Gastroesophageal sphincter (tissue), 4 donors: Measurements from ENCODE around the gene CALML5. TPM values are rescaled to one million over a fixed set of nuclear protein-coding genes. Genes with fewer than 3 reads are reported as not detected.
A peak's percentile ranks its signal among the peaks of the same experiment; 100 is the strongest.

ENCODE experiments used
- ATAC-seq: fragments of 150-250 bp; one replicate; pipeline ENCODE4 v1.9.1; 2016; ENCODE audit warnings: mild to moderate bottlenecking, moderate library complexity
- H3K27ac ChIP-seq, 4 donors: fragments of 200-600 bp; sonication (generic) in 3 of 4; 1 replicate in 3 of 4; 2 replicates in 1 of 4; pipeline ENCODE4 v1.5.1; 2016 to 2019
- H3K27me3 ChIP-seq: fragments of 200-600 bp; sonication (generic); one replicate; pipeline ENCODE4 v1.5.1; 2019
- H3K36me3 ChIP-seq, 2 donors: fragments of 200-600 bp; sonication (generic); one replicate each; pipeline ENCODE4 v1.5.1; 2019; ENCODE audit warnings: control low read depth in 1 of 2
- H3K4me1 ChIP-seq, 3 donors: fragments of 200-600 bp; sonication (generic); 1 replicate in 2 of 3; 2 replicates in 1 of 3; pipeline ENCODE4 v1.5.1; 2016 to 2019; ENCODE audit warnings: control low read depth in 2 of 3
- H3K4me3 ChIP-seq, 2 donors: fragments of 200-600 bp; sonication (generic); one replicate each; pipeline ENCODE4 v1.5.1; 2019; ENCODE audit warnings: mild to moderate bottlenecking in 1 of 2, moderate library complexity in 1 of 2
- H3K9me3 ChIP-seq, 3 donors: fragments of 200-600 bp; sonication (generic); one replicate each; pipeline ENCODE4 v1.5.1; 2017 to 2019; ENCODE audit warnings: control low read depth in 2 of 3
- CTCF ChIP-seq, 4 experiments: fragments of 200-600 bp in 2 of 4; fragments of 450-650 bp in 2 of 4; sonication (generic) in 1 of 4; IDR thresholded peaks; one replicate each; pipeline ENCODE4 v1.5.1; 2017 to 2019; ENCODE audit warnings: antibody characterized with exemption in 4 of 4, mild to moderate bottlenecking in 2 of 4, moderate library complexity in 2 of 4
- EP300 ChIP-seq: sonication (generic); formaldehyde crosslinking; IDR thresholded peaks from one replicate; pipeline ENCODE4 v1.6.1; 2017; ENCODE audit warnings: antibody characterized with exemption, mild to moderate bottlenecking
- POLR2A ChIP-seq, 2 donors: fragments of 450-650 bp; IDR thresholded peaks; one replicate each; pipeline ENCODE4 v1.6.1; 2017; ENCODE audit warnings: antibody characterized with exemption in 2 of 2, mild to moderate bottlenecking in 2 of 2, moderate library complexity in 1 of 2
- POLR2AphosphoS5 ChIP-seq: sonication (generic); formaldehyde crosslinking; IDR thresholded peaks from one replicate; pipeline ENCODE4 v1.6.1; 2017; ENCODE audit warnings: antibody characterized with exemption
- WGBS, 2 donors: methylation state at CpG; one replicate each; pipeline ENCODE4 v1.1.5; 2018; ENCODE audit warnings: low coverage in 1 of 2; 5-methylcytosine and 5-hydroxymethylcytosine counted together
- total RNA-seq, 4 donors: library from RNA; depleted of rRNA; stranded (reverse); fragments of >200 nt; gene quantifications; one replicate each; pipeline ENCODE4 v1.1.0, GENCODE V29; 2016

The CALML5 gene
- total RNA-seq, 4 donors from 2014 or later: not detected

DNA sequence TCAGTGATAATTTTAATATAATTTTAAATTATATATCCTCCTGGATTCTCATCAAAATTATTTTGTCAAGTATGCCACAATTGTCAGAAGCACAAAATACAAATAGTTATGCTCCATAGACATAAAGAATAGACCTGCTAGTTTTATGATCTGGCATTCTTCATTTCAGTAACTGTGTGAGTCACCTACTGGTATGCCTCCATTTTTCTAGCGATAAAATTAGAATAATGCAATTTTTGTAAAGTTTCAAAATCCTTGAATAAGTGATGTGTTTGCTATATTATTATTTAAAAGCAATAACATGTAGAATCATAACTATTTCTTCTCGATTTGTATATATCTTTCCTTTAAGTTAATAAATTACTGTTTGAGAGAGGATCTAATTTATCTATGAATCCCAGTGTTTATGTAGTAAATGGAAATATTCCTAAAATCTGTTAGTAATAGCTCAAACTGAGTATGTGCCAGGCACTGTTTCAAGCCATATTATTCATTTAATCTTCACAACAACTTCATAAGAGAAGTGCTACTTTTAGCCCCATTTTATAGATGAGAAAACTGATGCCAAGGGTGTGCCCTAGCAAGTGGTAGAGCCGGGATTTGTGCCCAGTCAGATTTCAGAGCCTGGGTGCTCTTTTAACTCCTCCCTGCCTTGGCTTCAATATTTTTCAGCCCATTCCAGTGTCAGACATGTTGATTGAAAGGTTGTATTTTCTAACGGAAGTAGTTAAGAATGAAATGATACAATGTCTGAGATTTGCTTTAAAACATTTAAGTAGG is 48.6 kb downstream of the CALML5 start:
- peak overlapping the region; percentile 39 to 92 (median 81) for H3K27ac ChIP-seq
- no peaks in the 10 kb centered on the region for H3K27me3 ChIP-seq
- WGBS, 2 donors: 41 to 56% methylated on average over 4 of the region's 4 CpGs
- H3K9me3 ChIP-seq: no peaks in the 10 kb centered on the region
- H3K4me1 ChIP-seq: peaks cover 0 to 35% (median 6%) of the 10 kb centered on the region in 3 donors
- no peak for TF ChIP-seq POLR2AphosphoS5
- no peak for ATAC-seq
- peaks cover 27 to 42% of the 10 kb centered on the region in 2 donors for H3K36me3 ChIP-seq
- peak overlapping the region; percentile 62 to 98 for H3K4me3 ChIP-seq

DNA sequence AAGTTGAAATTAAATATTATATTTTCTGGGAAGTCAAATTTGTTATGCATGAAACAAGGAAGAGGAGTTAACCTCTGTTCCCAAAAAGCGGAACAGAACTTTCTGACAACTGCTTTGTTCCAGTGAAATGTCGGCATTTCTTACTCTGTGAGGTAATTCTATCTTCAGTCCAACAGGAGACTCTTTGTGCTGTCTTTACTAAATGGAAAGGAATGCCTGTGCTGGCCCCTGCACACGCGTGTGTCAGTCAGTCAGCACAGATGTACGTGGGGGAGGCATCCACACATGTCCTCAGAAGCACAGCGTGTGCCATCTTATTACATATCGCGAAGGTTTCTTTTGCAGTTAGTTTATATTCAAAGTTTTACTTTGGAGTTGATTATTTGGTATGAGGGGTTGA is 49.5 kb downstream of the CALML5 start:
- peaks cover 24 to 33% of the 10 kb centered on the region in 2 donors for H3K36me3 ChIP-seq
- peaks cover 0 to 45% (median 9%) of the 10 kb centered on the region in 3 donors for H3K4me1 ChIP-seq
- H3K27me3 ChIP-seq: no peaks in the 10 kb centered on the region
- 15 to 17% methylated on average over 2 to 8 of the region's 8 CpGs for WGBS, 2 donors
- peak overlapping the region; percentile 62 to 98 for H3K4me3 ChIP-seq
- H3K9me3 ChIP-seq: no peaks in the 10 kb centered on the region
- TF ChIP-seq POLR2AphosphoS5 (peak; percentile 83), EP300 (no peak), POLR2A (IDR thresholded peaks at IDR 0.05) (peak in 1 of 2 donors; percentile 12), CTCF (IDR thresholded peaks at IDR 0.05) (peak in 2 of 4 experiments; percentile 52 to 54)
- peak overlapping the region; percentile 72 to 92 (median 81) for H3K27ac ChIP-seq
- peak; percentile 72 for ATAC-seq

- no peak for ATAC-seq
- H3K4me3 ChIP-seq: peak overlapping the region; percentile 62 to 98
- peak overlapping the region; percentile 72 to 92 (median 81) for H3K27ac ChIP-seq
- no peaks in the 10 kb centered on the region for H3K9me3 ChIP-seq
- peaks cover 0 to 51% (median 9%) of the 10 kb centered on the region in 3 donors for H3K4me1 ChIP-seq
- H3K27me3 ChIP-seq: no peaks in the 10 kb centered on the region
- TF ChIP-seq CTCF (IDR thresholded peaks at IDR 0.05): no peak
- TF ChIP-seq POLR2AphosphoS5: peak; percentile 5
- no peak for TF ChIP-seq POLR2A (IDR thresholded peaks at IDR 0.05)
- WGBS, 2 donors: 4 to 8% methylated on average over 2 of the region's 2 CpGs
- H3K36me3 ChIP-seq: peaks cover 19 to 27% of the 10 kb centered on the region in 2 donors
Measured at GRCh38 chr10:5449227-5449626, 50.1 kb downstream of the CALML5 start.

Other genes with a start within 250 kb of the CALML5 start
- gene UCN3, start 134.6 kb downstream of the CALML5 start, total RNA-seq: not detected
- 1 to 10 TPM in 1 of 4 donors, under 1 TPM in 1, not detected in 2; 0.62 to 2.0 TPM for gene TUBAL3, start 94.7 kb downstream of the CALML5 start, total RNA-seq
- gene NET1, start 87.0 kb downstream of the CALML5 start, total RNA-seq: 100 to 1,000 TPM; 288 to 401 (median 343) TPM
- 10 to 100 TPM in 1 of 4 donors, 1 to 10 TPM in 1, under 1 TPM in 1, not detected in 1; 0.13 to 19.4 (median 1.9) TPM for gene CALML3, start 25.4 kb upstream of the CALML5 start, total RNA-seq
- 10 to 100 TPM; 17.6 to 39.6 (median 19.0) TPM for gene ASB13, start 167.0 kb upstream of the CALML5 start, total RNA-seq
- 10 to 100 TPM; 51.8 to 71.8 (median 64.2) TPM for gene TASOR2, start 185.3 kb upstream of the CALML5 start, total RNA-seq